ENCODE results near the gene KIF5C.
"Not testable (repeated sequence)": the region's sequence is repeated elsewhere in the genome, so short reads cannot be mapped to it uniquely, and the experiment has no call there.

Gene KIF5C

GRCh38 chr2:148965623-148966437, 90.8 kb downstream of the KIF5C start:
- DNase-seq (ENCODE audit: low spot score), result no peak

- no peak for DNase-seq (ENCODE audit: low spot score)
Measured at GRCh38 chr2:148966438-148966758, 91.4 kb downstream of the KIF5C start.

GRCh38 chr2:148967056-148967455, 92.0 kb downstream of the KIF5C start:
- DNase-seq (ENCODE audit: low spot score), result no peak

GRCh38 chr2:148967578-148967977, 92.6 kb downstream of the KIF5C start:
- no peak for DNase-seq (ENCODE audit: low spot score)

GRCh38 chr2:148968301-148968700, 93.3 kb downstream of the KIF5C start:
- no peak for DNase-seq (ENCODE audit: low spot score)

- no peak for DNase-seq (ENCODE audit: low spot score)
Measured at GRCh38 chr2:148968776-148969319, 93.8 kb downstream of the KIF5C start.

GRCh38 chr2:148969659-148970061, 94.6 kb downstream of the KIF5C start:
- DNase-seq (ENCODE audit: low spot score), result no peak

GRCh38 chr2:148970385-148970784, 95.4 kb downstream of the KIF5C start:
- DNase-seq (ENCODE audit: low spot score), result no peak

GRCh38 chr2:148971547-148971946, 96.5 kb downstream of the KIF5C start:
- no peak for DNase-seq (ENCODE audit: low spot score)

- DNase-seq (ENCODE audit: low spot score), result no peak
Measured at GRCh38 chr2:148974095-148974494, 99.1 kb downstream of the KIF5C start.

GRCh38 chr2:148978026-148978685, 103.1 kb downstream of the KIF5C start:
- DNase-seq (ENCODE audit: low spot score), result peak; percentile 11

- no peak for DNase-seq (ENCODE audit: low spot score)
Measured at GRCh38 chr2:148978706-148979105, 103.7 kb downstream of the KIF5C start.

- no peak for DNase-seq (ENCODE audit: low spot score)
Measured at GRCh38 chr2:148979164-148979918, 104.3 kb downstream of the KIF5C start.

GRCh38 chr2:148979919-148980277, 104.9 kb downstream of the KIF5C start:
- DNase-seq (ENCODE audit: low spot score), result no peak

GRCh38 chr2:148980496-148980895, 105.5 kb downstream of the KIF5C start:
- DNase-seq (ENCODE audit: low spot score), result not testable (repeated sequence)

GRCh38 chr2:148981324-148981723, 106.3 kb downstream of the KIF5C start:
- peak; percentile 6 for DNase-seq (ENCODE audit: low spot score)

- no peak for DNase-seq (ENCODE audit: low spot score)
Measured at GRCh38 chr2:148981781-148982180, 106.8 kb downstream of the KIF5C start.

- no peak for DNase-seq (ENCODE audit: low spot score)
Measured at GRCh38 chr2:148982282-148982681, 107.3 kb downstream of the KIF5C start.

- no peak for DNase-seq (ENCODE audit: low spot score)
Measured at GRCh38 chr2:148983896-148984295, 108.9 kb downstream of the KIF5C start.

GRCh38 chr2:148984449-148984848, 109.4 kb downstream of the KIF5C start:
- no peak for DNase-seq (ENCODE audit: low spot score)

GRCh38 chr2:148987286-148987685, 112.3 kb downstream of the KIF5C start:
- DNase-seq (ENCODE audit: low spot score), result no peak

- DNase-seq (ENCODE audit: low spot score), result no peak
Measured at GRCh38 chr2:148988337-148988736, 113.3 kb downstream of the KIF5C start.
